Measurements from ENCODE around the gene COQ7.

DNA sequence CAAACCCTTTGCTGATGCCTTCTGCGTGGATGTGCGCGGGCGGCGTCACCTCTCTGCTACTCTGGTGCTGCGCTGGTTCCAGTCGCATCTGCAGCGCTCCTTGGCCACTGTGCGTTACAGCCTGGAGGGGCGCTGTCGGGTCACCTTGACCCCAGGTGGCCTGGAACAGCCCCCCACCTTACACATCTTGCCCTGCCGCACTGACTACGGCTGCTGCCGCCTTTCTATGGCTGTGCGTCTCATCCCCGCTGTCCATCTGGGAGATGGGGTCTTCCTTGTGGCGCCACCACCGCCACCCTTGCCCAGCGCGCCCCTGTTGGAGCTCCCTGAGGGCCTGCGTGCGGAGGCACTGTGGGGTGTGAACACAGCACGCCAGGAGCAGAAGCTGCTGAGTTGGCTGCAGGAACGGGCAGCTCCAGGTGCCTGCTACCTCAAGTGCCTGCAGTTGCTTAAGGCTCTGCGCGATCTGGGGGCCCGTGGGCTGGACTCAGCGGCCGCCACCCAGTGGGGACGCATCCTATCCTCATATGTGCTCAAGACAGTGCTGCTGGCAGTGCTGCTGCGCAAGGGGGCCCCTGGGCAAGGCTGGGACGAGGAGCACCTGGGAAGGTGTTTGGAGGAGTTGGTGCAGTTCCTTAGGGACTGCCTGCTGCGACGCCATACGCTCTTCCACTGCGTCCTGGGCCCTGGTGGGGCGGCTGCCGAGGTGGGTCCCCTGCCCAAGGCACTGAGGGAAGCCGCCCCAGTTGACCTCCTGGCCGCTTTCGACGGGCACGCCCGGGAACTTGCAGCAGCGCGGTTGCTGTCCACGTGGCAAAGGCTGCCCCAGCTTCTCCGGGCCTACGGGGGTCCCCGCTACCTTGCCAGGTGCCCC is 48.0 kb downstream of the COQ7 start:
- TF ChIP-seq, protein P1, sequence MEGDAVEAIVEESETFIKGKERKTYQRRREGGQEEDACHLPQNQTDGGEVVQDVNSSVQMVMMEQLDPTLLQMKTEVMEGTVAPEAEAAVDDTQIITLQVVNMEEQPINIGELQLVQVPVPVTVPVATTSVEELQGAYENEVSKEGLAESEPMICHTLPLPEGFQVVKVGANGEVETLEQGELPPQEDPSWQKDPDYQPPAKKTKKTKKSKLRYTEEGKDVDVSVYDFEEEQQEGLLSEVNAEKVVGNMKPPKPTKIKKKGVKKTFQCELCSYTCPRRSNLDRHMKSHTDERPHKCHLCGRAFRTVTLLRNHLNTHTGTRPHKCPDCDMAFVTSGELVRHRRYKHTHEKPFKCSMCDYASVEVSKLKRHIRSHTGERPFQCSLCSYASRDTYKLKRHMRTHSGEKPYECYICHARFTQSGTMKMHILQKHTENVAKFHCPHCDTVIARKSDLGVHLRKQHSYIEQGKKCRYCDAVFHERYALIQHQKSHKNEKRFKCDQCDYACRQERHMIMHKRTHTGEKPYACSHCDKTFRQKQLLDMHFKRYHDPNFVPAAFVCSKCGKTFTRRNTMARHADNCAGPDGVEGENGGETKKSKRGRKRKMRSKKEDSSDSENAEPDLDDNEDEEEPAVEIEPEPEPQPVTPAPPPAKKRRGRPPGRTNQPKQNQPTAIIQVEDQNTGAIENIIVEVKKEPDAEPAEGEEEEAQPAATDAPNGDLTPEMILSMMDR (IDR thresholded peaks at IDR 0.05), result no peak
- TF ChIP-seq POLR2A (IDR thresholded peaks at IDR 0.05), result no peak
- TF ChIP-seq POLR2AphosphoS5 (IDR thresholded peaks at IDR 0.05), result no peak

All from prostate gland (tissue), 2 donors.